ENCODE data around the gene ARVCF.
A peak's percentile ranks its signal among the peaks of the same experiment; 100 is the strongest.

Gene ARVCF

GRCh38 chr22:19962909-19963806, 53.5 kb downstream of the ARVCF start:
- peak in 1 of 2 donors; percentile 62 for DNase-seq (ENCODE audit: extremely low read depth in 1 of 2, low read depth in 1 of 2)

DNA sequence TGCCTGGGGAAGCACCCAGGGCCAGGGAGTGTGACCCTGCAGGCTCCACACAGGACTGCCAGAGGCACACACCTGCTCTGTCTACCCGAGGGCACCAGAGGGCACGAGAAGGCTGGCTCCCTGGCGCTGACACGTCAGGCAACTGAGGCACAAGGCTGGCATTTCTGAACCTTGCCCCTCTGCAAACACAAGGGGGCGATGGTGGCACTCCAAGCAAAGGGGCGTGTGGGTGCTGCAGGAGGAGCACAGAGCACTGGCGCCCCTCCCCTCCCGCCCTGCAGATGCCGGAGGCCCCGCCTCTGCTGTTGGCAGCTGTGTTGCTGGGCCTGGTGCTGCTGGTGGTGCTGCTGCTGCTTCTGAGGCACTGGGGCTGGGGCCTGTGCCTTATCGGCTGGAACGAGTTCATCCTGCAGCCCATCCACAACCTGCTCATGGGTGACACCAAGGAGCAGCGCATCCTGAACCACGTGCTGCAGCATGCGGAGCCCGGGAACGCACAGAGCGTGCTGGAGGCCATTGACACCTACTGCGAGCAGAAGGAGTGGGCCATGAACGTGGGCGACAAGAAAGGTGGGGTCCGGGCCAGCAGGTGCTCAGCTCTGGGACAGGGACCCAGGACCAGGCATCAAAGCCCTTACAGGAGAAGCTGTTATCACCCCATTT, 54.2 kb downstream of the ARVCF start:
- DNase-seq (ENCODE audit: extremely low read depth in 1 of 2, low read depth in 1 of 2) = peak; percentile 52 to 59

- DNase-seq (ENCODE audit: extremely low read depth in 1 of 2, low read depth in 1 of 2) = no peak
These were observed 54.8 kb downstream of the ARVCF start for GRCh38 chr22:19961868-19962245.

GRCh38 chr22:19961201-19961580, 55.4 kb downstream of the ARVCF start:
- DNase-seq (ENCODE audit: extremely low read depth in 1 of 2, low read depth in 1 of 2) = no peak

GRCh38 chr22:19960491-19961200, 56.0 kb downstream of the ARVCF start:
- DNase-seq (ENCODE audit: extremely low read depth in 1 of 2, low read depth in 1 of 2) = no peak

DNA sequence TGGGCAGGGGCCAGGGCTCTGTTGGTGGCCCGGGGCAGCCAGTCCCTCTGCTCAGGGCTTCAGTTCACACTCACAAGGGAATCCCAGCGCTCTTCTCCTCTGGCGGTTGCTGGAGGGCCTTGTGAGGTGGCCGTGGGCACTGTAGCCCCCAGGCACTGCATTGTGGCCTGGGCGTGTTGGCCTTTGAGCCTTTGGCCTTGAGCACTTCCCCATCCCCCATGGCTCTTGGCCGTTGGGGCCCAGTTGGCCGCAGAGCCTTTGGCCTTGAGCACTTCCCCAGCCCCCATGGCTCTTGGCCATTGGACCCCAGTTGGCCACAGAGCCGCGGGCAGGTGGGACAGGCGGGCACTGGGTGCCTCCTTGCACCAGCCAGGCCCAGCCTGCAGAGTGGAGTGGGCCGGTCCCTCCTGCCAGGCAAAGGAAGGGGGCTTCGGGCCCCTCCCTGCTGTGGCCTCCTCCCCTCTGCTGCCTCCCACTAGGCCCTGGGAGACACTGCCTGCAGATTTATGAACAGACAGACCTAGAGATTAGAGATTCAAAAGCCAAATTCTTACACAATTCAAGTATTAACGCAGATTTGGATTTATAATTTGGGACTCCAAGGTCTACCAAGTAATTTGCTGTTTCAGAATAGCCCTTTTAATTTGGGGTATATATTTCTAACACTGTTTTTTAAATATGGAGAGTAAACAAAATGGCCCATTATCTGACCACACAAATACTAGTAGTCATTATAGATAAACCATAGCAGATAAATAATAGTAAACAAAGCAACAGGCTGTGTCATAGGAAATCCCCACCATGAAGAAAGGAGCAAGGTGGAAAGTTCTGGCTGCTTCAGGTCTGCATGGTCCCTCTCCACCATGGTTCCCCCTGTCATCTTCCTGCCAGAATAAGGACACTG, 56.8 kb downstream of the ARVCF start:
- DNase-seq (ENCODE audit: extremely low read depth in 1 of 2, low read depth in 1 of 2) = no peak

DNA sequence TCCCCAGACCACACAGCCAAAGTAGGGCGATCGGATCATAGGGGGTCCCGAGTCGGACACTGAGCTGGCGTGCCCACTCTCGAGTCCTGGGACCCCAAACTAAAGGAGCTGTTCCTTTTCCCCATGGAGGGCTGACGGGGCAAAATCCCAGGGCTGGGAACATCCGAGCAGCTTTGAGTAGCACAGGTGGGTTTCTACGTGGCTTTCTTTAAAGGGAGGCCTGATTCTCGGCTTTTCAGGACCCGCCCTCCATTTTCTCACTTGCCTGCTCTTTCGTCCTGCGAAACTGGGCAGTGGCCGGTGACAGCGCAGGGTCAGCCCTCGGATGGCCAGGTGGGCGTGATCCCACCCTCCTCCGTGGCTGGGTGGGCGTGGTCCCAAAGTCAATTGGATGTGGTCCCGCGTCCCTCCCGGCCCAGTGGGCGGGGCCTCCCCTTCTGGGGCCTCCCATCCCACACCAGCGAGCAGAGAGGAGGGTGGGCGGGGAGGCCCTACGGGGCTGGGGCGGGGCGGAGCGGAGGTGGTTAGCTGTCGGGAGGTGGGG, 57.5 kb downstream of the ARVCF start:
- DNase-seq (ENCODE audit: extremely low read depth in 1 of 2, low read depth in 1 of 2) = no peak

DNA sequence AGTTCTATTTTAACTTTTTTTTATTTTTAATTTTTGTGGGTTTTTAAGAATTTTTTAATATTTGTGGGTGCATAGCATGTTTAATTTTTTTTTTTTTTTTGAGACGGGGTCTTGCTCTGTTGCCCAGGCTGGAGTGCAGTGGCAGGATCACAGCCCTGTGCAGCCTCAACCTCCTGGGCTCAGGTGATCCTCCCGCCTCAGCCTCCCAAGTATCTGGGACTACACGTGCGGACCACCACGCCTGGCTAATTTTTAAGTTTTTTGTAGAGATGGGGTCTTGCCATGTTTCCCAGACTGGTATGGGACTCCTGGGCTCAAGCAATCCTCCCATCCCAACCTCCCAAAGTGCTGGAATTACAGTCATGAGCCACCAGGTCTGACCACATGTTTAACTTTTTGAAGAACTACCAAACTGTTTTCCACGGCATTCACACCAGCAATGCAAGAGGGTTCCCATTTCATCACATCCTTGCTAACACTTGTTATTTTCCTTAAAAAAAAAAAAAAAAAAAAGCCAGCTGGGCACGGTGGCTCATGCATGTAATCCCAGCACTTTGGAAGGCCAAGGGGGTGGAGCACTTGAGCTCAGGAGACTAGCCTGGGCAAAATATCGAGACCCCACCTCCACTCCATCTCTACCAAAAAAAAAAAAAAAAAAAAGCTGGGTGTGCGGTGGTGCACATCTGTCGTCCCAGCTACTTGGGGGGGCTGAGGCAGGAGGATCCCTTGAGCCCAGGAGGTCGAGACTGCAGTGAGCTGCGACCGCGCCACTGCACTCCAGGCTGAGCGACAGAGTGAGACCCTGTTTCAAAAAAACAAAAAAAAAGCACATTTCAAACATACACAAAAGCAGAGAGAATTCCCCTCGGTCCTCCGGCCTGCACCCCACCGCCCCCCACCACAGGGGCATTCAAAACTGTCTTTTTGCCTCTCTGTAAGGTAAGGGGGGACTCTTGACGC, 58.3 kb downstream of the ARVCF start:
- DNase-seq (ENCODE audit: extremely low read depth in 1 of 2, low read depth in 1 of 2) = no peak

GRCh38 chr22:19957445-19957844, 59.2 kb downstream of the ARVCF start:
- no peak for DNase-seq (ENCODE audit: extremely low read depth in 1 of 2, low read depth in 1 of 2)

GRCh38 chr22:19955241-19956128, 61.1 kb downstream of the ARVCF start:
- no peak for DNase-seq (ENCODE audit: extremely low read depth in 1 of 2, low read depth in 1 of 2)

GRCh38 chr22:19951346-19951745, 65.3 kb downstream of the ARVCF start:
- no peak for DNase-seq (ENCODE audit: extremely low read depth in 1 of 2, low read depth in 1 of 2)

GRCh38 chr22:19948057-19948760, 68.4 kb downstream of the ARVCF start:
- DNase-seq (ENCODE audit: extremely low read depth in 1 of 2, low read depth in 1 of 2) = no peak

DNA sequence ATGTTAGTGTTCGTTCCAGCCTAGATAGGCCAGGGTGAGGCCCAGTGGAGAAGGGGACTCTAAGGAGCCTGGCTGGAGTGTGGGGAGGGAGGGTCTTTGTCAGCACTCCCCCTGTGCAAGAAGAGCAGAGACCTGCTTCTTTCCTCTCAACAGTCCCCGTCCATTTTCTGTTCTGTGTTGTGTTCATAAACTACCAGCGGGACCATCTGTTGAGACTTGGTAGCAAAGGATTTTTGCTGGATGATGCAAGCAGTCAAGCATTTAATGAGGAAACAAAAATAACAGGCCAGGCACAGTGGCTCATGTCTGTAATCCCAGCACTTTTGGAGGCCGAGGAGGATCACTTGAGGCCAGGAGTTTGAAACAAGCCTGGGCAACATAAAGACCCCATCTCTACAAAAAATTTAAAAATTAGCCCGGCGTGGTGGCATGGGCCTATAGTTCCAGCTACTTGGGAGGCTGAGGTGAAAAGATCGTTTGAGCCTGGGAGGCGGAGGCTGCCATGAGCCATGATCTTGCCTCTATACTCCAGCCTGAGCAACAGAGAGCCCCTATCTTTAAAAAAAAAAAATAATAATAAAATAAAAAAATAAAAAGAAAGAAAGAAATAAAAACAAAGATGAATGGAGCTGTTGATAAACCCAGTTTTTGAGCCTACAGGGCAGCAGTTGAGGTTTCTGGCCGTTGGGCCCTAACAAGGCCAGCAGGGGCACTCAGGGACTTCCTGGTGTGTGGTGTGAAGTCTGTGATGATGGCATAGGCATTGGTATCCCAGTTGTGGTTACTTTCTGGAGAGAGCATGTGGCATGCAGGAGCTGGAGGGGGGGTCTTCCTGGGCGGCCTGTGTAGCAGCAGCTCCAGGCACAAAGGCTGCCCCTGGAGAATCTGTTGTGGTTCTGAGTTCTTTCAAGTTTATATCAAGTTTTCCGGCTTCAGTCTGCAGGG, 73.3 kb downstream of the ARVCF start:
- DNase-seq (ENCODE audit: extremely low read depth in 1 of 2, low read depth in 1 of 2) = no peak

DNA sequence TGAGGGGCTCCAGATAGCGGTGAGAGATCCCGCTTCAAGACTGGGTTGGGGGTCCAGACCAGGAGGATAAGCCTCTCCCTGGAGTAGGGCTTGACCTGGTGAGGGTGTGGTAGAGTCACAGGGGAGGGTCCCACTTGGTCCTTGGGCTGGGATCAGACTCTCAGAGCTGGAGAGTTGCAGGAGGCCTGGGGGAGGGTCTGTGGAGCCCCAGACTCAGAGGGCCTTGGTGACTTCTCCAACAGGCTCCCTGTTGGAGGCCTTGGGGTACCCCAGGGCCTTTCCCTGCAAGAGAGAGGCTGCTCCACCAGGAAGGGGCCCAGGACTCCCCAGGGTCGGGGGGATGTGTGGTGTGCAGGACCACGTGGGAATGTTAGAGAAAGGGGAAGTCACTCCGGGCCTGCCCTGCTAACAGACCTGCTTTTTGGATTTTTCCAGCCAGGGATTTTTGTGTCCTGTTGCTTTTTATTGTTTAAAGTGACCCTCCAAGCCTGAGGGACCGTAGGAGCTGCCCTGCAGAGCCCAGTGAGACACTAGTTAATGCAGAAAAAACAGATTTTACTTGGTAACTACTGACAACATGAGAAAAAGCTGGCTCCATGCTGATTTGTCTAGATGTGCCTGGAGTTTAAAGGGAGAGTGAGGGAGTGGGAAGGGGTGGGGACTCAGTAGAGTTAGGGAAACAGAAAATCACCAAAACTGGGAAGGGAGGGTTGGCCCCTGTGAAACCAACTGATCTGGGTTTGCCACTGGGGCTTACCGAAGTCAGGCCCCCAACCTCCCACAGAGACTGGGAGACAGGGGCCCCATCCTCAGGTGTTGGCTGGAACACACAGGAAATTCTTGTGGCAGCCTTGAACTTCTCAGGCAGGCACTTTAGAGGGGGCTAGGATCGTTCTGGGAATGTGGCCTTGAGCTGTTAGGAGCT, 74.2 kb downstream of the ARVCF start:
- DNase-seq (ENCODE audit: extremely low read depth in 1 of 2, low read depth in 1 of 2) = no peak

- peak; percentile 45 to 47 for DNase-seq (ENCODE audit: extremely low read depth in 1 of 2, low read depth in 1 of 2)
These were observed 75.1 kb downstream of the ARVCF start, which contains the start of the genes COMT and TXNRD2 for GRCh38 chr22:19941365-19942082. Gene COMT (plus strand): TSS chr22:19941772. CDS start chr22:19962527, 20,755 bp downstream. Gene TXNRD2 (minus strand): TSS chr22:19941818. CDS start chr22:19941803, 15 bp downstream.

Data from stimulated activated CD8-positive, alpha-beta memory T cell treated with anti-CD3 and anti-CD28 coated beads, Interleukin-7, amount 100 ng/mL, for 48 hours (primary cell).